Natural killer cell (primary cell): ENCODE measurements around the gene SLC15A1. TPM values are rescaled to one million over a fixed set of nuclear protein-coding genes. Genes with fewer than 3 reads are reported as not detected.

ENCODE experiments used
- ATAC-seq, 3 donors: fragments of 150-1000 bp in 2 of 3; fragments of 200-7000 bp in 1 of 3; cut with Tn5 transposase; 1 replicate in 1 of 3; 2 replicates in 2 of 3; pipeline ENCODE4 v1.10.0; 2021; ENCODE audit warnings: mild to moderate bottlenecking in 2 of 3, moderate library complexity in 2 of 3
- DNase-seq, 2 donors: peaks; one replicate each; pipeline versions ENCODE4 v3.0.0 to v3.0.0-alpha.2; 2013 to 2021; ENCODE audit warnings: mixed read lengths in 1 of 2
- H3K27ac ChIP-seq: one replicate; pipeline ENCODE4 v1.5.1; 2013; ENCODE audit warnings: mild to moderate bottlenecking, low read length
- H3K27me3 ChIP-seq: one replicate; pipeline ENCODE4 v1.6.1; 2013; ENCODE audit warnings: low read length; ENCODE audit not compliant: control insufficient read depth, insufficient read depth
- H3K36me3 ChIP-seq: one replicate; pipeline ENCODE4 v1.6.1; 2013; ENCODE audit warnings: low read length; ENCODE audit not compliant: control insufficient read depth, insufficient read depth
- H3K4me1 ChIP-seq: one replicate; pipeline ENCODE4 v1.6.1; 2013; ENCODE audit warnings: low read length; ENCODE audit not compliant: control insufficient read depth, insufficient read depth
- H3K4me3 ChIP-seq: one replicate; pipeline ENCODE4 v1.5.1; 2013; ENCODE audit warnings: low read length
- H3K9me3 ChIP-seq: one replicate; pipeline ENCODE4 v1.6.1; 2013; ENCODE audit warnings: low read length; ENCODE audit not compliant: control insufficient read depth, insufficient read depth
- H3K27ac Mint-ChIP-seq, 2 donors: one replicate each; pipeline ENCODE4 v1.8.0; 2022; ENCODE audit warnings: mild to moderate bottlenecking in 2 of 2, mixed read lengths in 2 of 2, moderate library complexity in 1 of 2
- H3K27me3 Mint-ChIP-seq, 2 donors: one replicate each; pipeline ENCODE4 v1.8.0; 2022; ENCODE audit warnings: low read depth in 2 of 2, mixed read lengths in 2 of 2
- H3K36me3 Mint-ChIP-seq: one replicate; pipeline ENCODE4 v1.8.0; 2022; ENCODE audit warnings: mixed read lengths
- H3K4me1 Mint-ChIP-seq, 2 donors: one replicate each; pipeline ENCODE4 v1.8.0; 2022; ENCODE audit warnings: mixed read lengths in 2 of 2
- H3K4me3 Mint-ChIP-seq: one replicate; pipeline ENCODE4 v1.8.0; 2022; ENCODE audit warnings: mild to moderate bottlenecking, moderate library complexity, mixed read lengths
- H3K9me3 Mint-ChIP-seq, 2 donors: one replicate each; pipeline ENCODE4 v1.8.0; 2022; ENCODE audit warnings: mixed read lengths in 2 of 2
- CTCF ChIP-seq: fragments of 200-600 bp; IDR thresholded peaks from one replicate; pipeline ENCODE4 v1.8.0; 2022; ENCODE audit warnings: antibody characterized with exemption
- WGBS: methylation state at CpG from one replicate; pipeline ENCODE4 v1.1.7; 2013; ENCODE audit warnings: missing lambda C conversion rate; ENCODE audit not compliant: insufficient coverage; 5-methylcytosine and 5-hydroxymethylcytosine counted together
- intact Hi-C: fragments of 100-400 bp; cut with micrococcal nuclease; formaldehyde crosslinking; loops from one replicate; pipeline ENCODE4 v1.14.2; 2022
- total RNA-seq, 4 donors: library from RNA; stranded (reverse); fragments of 120-200 nt in 1 of 4; gene quantifications; one replicate each; pipeline versions ENCODE4 v1.2.3 to v1.2.4, GENCODE V29; 2013 to 2022

SLC15A1 gene
- total RNA-seq, 3 donors from 2014 or later (not counting 1 experiment from before 2014, with no cell fraction given), result not detected

GRCh38 chr13:98781905-98782304, 29.4 kb upstream of the SLC15A1 start:
- no peak for TF ChIP-seq CTCF
- Histone ChIP-seq H3K9me3 (no peaks in the 10 kb centered on the region), H3K27me3 (no peaks in the 10 kb centered on the region), H3K36me3 (no peaks in the 10 kb centered on the region), H3K4me3 (no peak overlapping the region), H3K4me1 (no peaks in the 10 kb centered on the region), H3K27ac (no peak overlapping the region)
- Mint-ChIP-seq H3K9me3 (no peaks in the 10 kb centered on the region), H3K27me3 (peaks cover 15 to 19% of the 10 kb centered on the region in 2 donors), H3K4me3 (no peak overlapping the region), H3K27ac (no peak overlapping the region), H3K4me1 (no peaks in the 10 kb centered on the region), H3K36me3 (no peaks in the 10 kb centered on the region)
- no peak for DNase-seq
- intact Hi-C loops, result no loop called here
- no peak for ATAC-seq
- WGBS, result 84% methylated on average over 7 of the region's 7 CpGs

GRCh38 chr13:98781470-98781869, 29.0 kb upstream of the SLC15A1 start:
- Histone ChIP-seq H3K9me3 (no peaks in the 10 kb centered on the region), H3K27me3 (no peaks in the 10 kb centered on the region), H3K4me3 (no peak overlapping the region), H3K36me3 (no peaks in the 10 kb centered on the region), H3K27ac (no peak overlapping the region), H3K4me1 (no peaks in the 10 kb centered on the region)
- Mint-ChIP-seq H3K27me3 (peaks cover 12 to 19% of the 10 kb centered on the region in 2 donors), H3K27ac (no peak overlapping the region), H3K9me3 (no peaks in the 10 kb centered on the region), H3K4me1 (no peaks in the 10 kb centered on the region), H3K4me3 (no peak overlapping the region), H3K36me3 (no peaks in the 10 kb centered on the region)
- no peak for TF ChIP-seq CTCF
- DNase-seq (no peak), ATAC-seq (no peak)
- intact Hi-C loops, result no loop called here
- WGBS, result 82% methylated on average over 11 of the region's 11 CpGs

GRCh38 chr13:98781045-98781444, 28.6 kb upstream of the SLC15A1 start:
- Histone ChIP-seq H3K27me3 (no peaks in the 10 kb centered on the region), H3K27ac (no peak overlapping the region), H3K4me1 (no peaks in the 10 kb centered on the region), H3K36me3 (no peaks in the 10 kb centered on the region), H3K4me3 (no peak overlapping the region), H3K9me3 (no peaks in the 10 kb centered on the region)
- H3K27me3 Mint-ChIP-seq, result peaks cover 12 to 19% of the 10 kb centered on the region in 2 donors
- DNase-seq (no peak), ATAC-seq (no peak)
- H3K4me1 Mint-ChIP-seq, result no peaks in the 10 kb centered on the region
- no peak overlapping the region for H3K27ac Mint-ChIP-seq
- TF ChIP-seq CTCF, result no peak
- no peaks in the 10 kb centered on the region for H3K9me3 Mint-ChIP-seq
- 81% methylated on average over 11 of the region's 11 CpGs for WGBS
- intact Hi-C loops, result no loop called here
- H3K36me3 Mint-ChIP-seq, result no peaks in the 10 kb centered on the region
- H3K4me3 Mint-ChIP-seq, result no peak overlapping the region

GRCh38 chr13:98780451-98780850, 28.0 kb upstream of the SLC15A1 start:
- no peak for TF ChIP-seq CTCF
- no peak overlapping the region for H3K27ac ChIP-seq
- WGBS, result 58% methylated on average over 2 of the region's 2 CpGs
- H3K9me3 Mint-ChIP-seq, result no peaks in the 10 kb centered on the region
- no peaks in the 10 kb centered on the region for H3K4me1 Mint-ChIP-seq
- no peak overlapping the region for H3K4me3 Mint-ChIP-seq
- H3K4me3 ChIP-seq, result no peak overlapping the region
- H3K27me3 ChIP-seq, result no peaks in the 10 kb centered on the region
- intact Hi-C loops, result no loop called here
- no peak for ATAC-seq
- no peaks in the 10 kb centered on the region for H3K36me3 Mint-ChIP-seq
- H3K27ac Mint-ChIP-seq, result no peak overlapping the region
- DNase-seq, result no peak
- no peaks in the 10 kb centered on the region for H3K4me1 ChIP-seq
- no peaks in the 10 kb centered on the region for H3K9me3 ChIP-seq
- H3K36me3 ChIP-seq, result no peaks in the 10 kb centered on the region
- H3K27me3 Mint-ChIP-seq, result peaks cover 12 to 19% of the 10 kb centered on the region in 2 donors
